ENCODE data around the gene MVD. TPM values are rescaled to one million over a fixed set of nuclear protein-coding genes. Genes with fewer than 3 reads are reported as not detected.

MVD gene
- total and polyA plus RNA-seq, 2 of the 13 experiments (the other 11 are each of a cell fraction or from before 2014, with no cell fraction given) = 28.1 to 187 TPM

DNA sequence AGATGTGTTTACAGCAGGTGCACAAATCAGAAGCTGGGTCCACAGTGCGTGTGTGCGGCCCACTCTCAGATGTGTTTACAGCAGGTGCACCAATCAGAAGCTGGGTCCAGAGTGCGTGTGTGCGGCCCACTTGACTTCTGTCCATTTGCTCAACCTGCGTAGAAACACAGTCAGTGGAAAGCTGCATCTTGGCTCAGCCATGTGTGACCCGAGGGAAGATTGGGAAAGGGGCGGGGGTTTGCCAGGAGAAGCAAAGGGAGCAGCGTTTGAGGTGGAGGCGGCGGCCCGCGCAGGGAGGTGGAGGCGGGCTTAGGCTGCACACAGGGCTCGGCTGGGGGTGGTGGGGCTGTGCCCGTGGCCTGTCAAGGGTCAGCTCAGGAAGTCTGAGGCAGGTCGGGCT is 47.7 kb upstream of the MVD start (continued):
- TF ChIP-seq PAXIP1 (CRISPR knock-in tag; conservative IDR thresholded peaks at IDR 0.05) = peak; percentile 77
- TF ChIP-seq AGO2 (optimal IDR thresholded peaks at IDR 0.05; ENCODE audit: low read depth, low read length) = peak; percentile 37
- 0 out of 2 replicates have a peak, but pooled peaks have one; percentile 15 for TF ChIP-seq SP4 (CRISPR knock-in tag; IDR thresholded peaks at IDR 0.05)
- TF ChIP-seq ZBTB46 (CRISPR knock-in tag; IDR thresholded peaks at IDR 0.05; ENCODE audit: borderline replicate concordance) = no peak
- peak; percentile 83 for TF ChIP-seq HNRNPLL (IDR thresholded peaks at IDR 0.05; ENCODE audit: low read depth, low read length, poor library complexity, severe bottlenecking)
- no peak for TF ChIP-seq FUBP1 (CRISPR knock-in tag; IDR thresholded peaks at IDR 0.05; ENCODE audit: borderline replicate concordance)
- TF ChIP-seq ZNF335 (CRISPR knock-in tag; IDR thresholded peaks at IDR 0.05) = no peak
- TF ChIP-seq ZBTB4 (CRISPR knock-in tag; IDR thresholded peaks at IDR 0.05; ENCODE audit: borderline replicate concordance) = peak; percentile 79; the same call in 1 of the 2 replicates
- TF ChIP-seq AKAP8 (CRISPR knock-in tag; IDR thresholded peaks at IDR 0.05) = peak; percentile 46; the same call in 1 of the 2 replicates
- no peak for TF ChIP-seq HMGA1 (CRISPR knock-in tag; conservative IDR thresholded peaks at IDR 0.05)
- TF ChIP-seq, protein P1, sequence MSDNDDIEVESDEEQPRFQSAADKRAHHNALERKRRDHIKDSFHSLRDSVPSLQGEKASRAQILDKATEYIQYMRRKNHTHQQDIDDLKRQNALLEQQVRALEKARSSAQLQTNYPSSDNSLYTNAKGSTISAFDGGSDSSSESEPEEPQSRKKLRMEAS (IDR thresholded peaks at IDR 0.05) = peak; percentile 63
- TF ChIP-seq ZBTB38 (CRISPR knock-in tag; IDR thresholded peaks at IDR 0.05) = peak; percentile 95; the same call in 1 of the 2 replicates
- 0 out of 2 replicates have a peak, but pooled peaks have one; percentile 16 for TF ChIP-seq HNF4G (IDR thresholded peaks at IDR 0.05; ENCODE audit: borderline replicate concordance, low read depth, low read length)
- no peak for TF ChIP-seq HNF4G (CRISPR knock-in tag; IDR thresholded peaks at IDR 0.05; ENCODE audit: borderline replicate concordance, low read depth)
- peak; percentile 29; the same call in 1 of the 2 replicates for TF ChIP-seq SALL1 (CRISPR knock-in tag; IDR thresholded peaks at IDR 0.05)
- peak; percentile 34; the same call in 1 of the 2 replicates for TF ChIP-seq HDAC1 (CRISPR knock-in tag; IDR thresholded peaks at IDR 0.05)
- no peak for TF ChIP-seq REXO4 (CRISPR knock-in tag; IDR thresholded peaks at IDR 0.05; ENCODE audit: borderline replicate concordance)
- TF ChIP-seq RNF2 (conservative IDR thresholded peaks at IDR 0.05; ENCODE audit: low read depth) = no peak

Measured in HepG2 (cell line).